H1 (cell line): ENCODE measurements around the gene PES1. TPM values are rescaled to one million over a fixed set of nuclear protein-coding genes. Genes with fewer than 3 reads are reported as not detected.

Experiments
- ASH2L ChIP-seq: fragments of 200-600, 300-600 bp; sonication (generic); IDR thresholded peaks from one replicate; pipeline ENCODE4 v1.7.1; 2017; ENCODE audit warnings: low read length
- CEBPB ChIP-seq: IDR thresholded peaks from 2 replicates; pipeline ENCODE4 v1.6.1; 2012; ENCODE audit warnings: low read depth, low read length
- CHD1 ChIP-seq: IDR thresholded peaks from 2 replicates; pipeline ENCODE4 v1.6.1; 2012; ENCODE audit warnings: low read depth, low read length, improper control_type of control experiment
- CHD2 ChIP-seq: IDR thresholded peaks from 2 replicates; pipeline ENCODE4 v1.6.1; 2012; ENCODE audit warnings: low read length, improper control_type of control experiment
- KDM5A ChIP-seq: fragments of 200-600 bp; IDR thresholded peaks from 2 replicates; pipeline ENCODE4 v1.7.1; 2012; ENCODE audit warnings: mild to moderate bottlenecking, low read length, inconsistent platforms, mixed read lengths
- PHF8 ChIP-seq: fragments of 200-600 bp; sonication (generic); conservative IDR thresholded peaks from 2 replicates; pipeline ENCODE4 v1.7.1; 2012; ENCODE audit warnings: low read depth, mild to moderate bottlenecking, inconsistent platforms, low read length, moderate library complexity
- POLR2A ChIP-seq, 2 experiments: IDR thresholded peaks; 1 replicate in 1 of 2; 2 replicates in 1 of 2; pipeline ENCODE4 v1.6.1; 2011; ENCODE audit warnings: low read depth in 2 of 2, low read length in 2 of 2, mild to moderate bottlenecking in 2 of 2; ENCODE audit errors: control extremely low read depth in 1 of 2
- POLR2AphosphoS5 ChIP-seq: IDR thresholded peaks from 2 replicates; pipeline ENCODE4 v1.6.1; 2011; ENCODE audit warnings: low read depth, low read length
- SAP30 ChIP-seq: fragments of 300-600 bp; sonication (generic); IDR thresholded peaks from 2 replicates; pipeline ENCODE4 v1.7.1; 2012; ENCODE audit warnings: low read length, moderate library complexity, mild to moderate bottlenecking, inconsistent platforms; ENCODE audit not compliant: insufficient read depth, insufficient replicate concordance
- SIX5 ChIP-seq: IDR thresholded peaks from 2 replicates; pipeline ENCODE4 v1.6.1; 2011; ENCODE audit warnings: mild to moderate bottlenecking, low read depth, low read length
- SP2 ChIP-seq: IDR thresholded peaks from 2 replicates; pipeline ENCODE4 v1.6.1; 2012; ENCODE audit warnings: mild to moderate bottlenecking, low read length, inconsistent platforms
- TAF1 ChIP-seq: IDR thresholded peaks from 2 replicates; pipeline ENCODE4 v1.6.1; 2011; ENCODE audit warnings: mild to moderate bottlenecking, low read depth, low read length
- TBP ChIP-seq: IDR thresholded peaks from 2 replicates; pipeline ENCODE4 v1.6.1; 2011; ENCODE audit warnings: low read depth, low read length, improper control_type of control experiment
- TCF12 ChIP-seq: IDR thresholded peaks from 2 replicates; pipeline ENCODE4 v1.6.1; 2011; ENCODE audit warnings: low read depth, mild to moderate bottlenecking, low read length
- polyA plus RNA-seq, 7 experiments: library from polyadenylated mRNA; depleted of rRNA in 3 of 7; stranded (reverse) in 5 of 7; unstranded in 2 of 7; fragments of >200 nt in 5 of 7; fragments of 200-250 nt in 2 of 7; gene quantifications; 1 replicate in 5 of 7; 2 replicates in 1 of 7; 4 replicates in 1 of 7; pipeline versions ENCODE4 v1.2.1 to v1.2.3, GENCODE V29; 2011 to 2013; ENCODE audit warnings: missing spikeins in 2 of 7, mixed read lengths in 2 of 7
- total RNA-seq: library from RNA; stranded (reverse); fragmentation: NEBNext Ultra II Directional; extraction: Animal tissue kit (Norgen Biotek cat#: 25700); gene quantifications from 2 replicates; pipeline ENCODE4 v1.2.1, GENCODE V29; 2021
- TF ChIP-seq, protein P1 (sequence below): IDR thresholded peaks from 2 replicates; pipeline ENCODE4 v1.6.1; 2012; ENCODE audit warnings: inconsistent platforms
- TF ChIP-seq, protein P2 (sequence below): IDR thresholded peaks from 2 replicates; pipeline ENCODE4 v1.6.1; 2011; ENCODE audit warnings: low read length, improper control_type of control experiment
- TF ChIP-seq, protein P3 (sequence below): IDR thresholded peaks from 2 replicates; pipeline ENCODE4 v1.6.1; 2012; ENCODE audit warnings: inconsistent platforms
- TF ChIP-seq, protein P4 (sequence below): IDR thresholded peaks from 2 replicates; pipeline ENCODE4 v1.6.1; 2012; ENCODE audit warnings: low read length, inconsistent platforms

Gene PES1
- total and polyA plus RNA-seq, 2 of the 8 experiments (the other 6 are each of a cell fraction or from before 2014, with no cell fraction given): 121 to 191 TPM

DNA sequence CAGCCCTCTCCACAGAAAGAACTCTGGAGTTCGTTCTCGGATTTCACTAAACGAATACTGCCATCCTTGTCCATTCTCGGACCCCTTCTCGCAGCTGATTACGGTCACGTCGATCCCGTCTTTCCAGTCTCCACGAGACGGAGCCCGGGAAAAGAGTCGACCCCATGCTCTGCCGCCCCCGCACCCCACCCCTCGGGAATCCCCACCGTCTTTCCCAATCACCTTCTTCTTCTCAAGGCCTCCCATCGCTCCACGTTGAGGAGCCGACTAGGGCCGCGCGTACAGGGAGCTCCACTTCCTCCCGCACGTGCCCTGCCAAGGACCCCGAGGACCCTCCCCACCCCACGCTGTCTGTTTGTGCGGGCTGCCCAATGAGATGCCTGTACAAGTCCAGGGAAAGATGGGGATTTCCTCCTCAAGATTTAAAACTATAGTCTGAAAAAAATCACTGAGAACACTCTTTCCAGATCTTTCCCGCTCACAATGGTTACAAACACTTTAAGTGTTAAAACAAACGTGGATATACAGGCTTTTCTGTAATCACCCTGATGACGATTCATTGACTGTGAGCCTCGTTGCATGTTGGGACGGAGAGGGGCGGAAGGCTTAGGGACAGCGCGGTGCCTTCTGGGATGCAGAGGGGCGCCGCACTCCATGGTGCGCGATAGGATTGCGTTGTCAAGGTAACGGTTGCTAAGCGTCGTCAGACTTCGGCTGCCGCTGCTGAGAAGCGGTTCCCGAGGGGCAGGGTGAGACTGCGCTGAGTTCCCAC, at the start of gene PES1 (continued):
- TF ChIP-seq TCF12 (0 out of 2 replicates have a peak, but pooled peaks have one; percentile 19), CHD1 (no peak), ASH2L (no peak), TAF1 (peak; percentile 77), CEBPB (no peak), TBP (peak; percentile 56; the same call in 1 of the 2 replicates), CHD2 (peak; percentile 0; the same call in 1 of the 2 replicates), SIX5 (peak; percentile 85), KDM5A (no peak), SAP30 (peak; percentile 66), POLR2A (IDR thresholded peaks at IDR 0.05; ENCODE audit: control extremely low read depth in 1 of 2, low read depth in 2 of 2, low read length in 2 of 2) (peak; percentile 55 to 71; a peak in 2 of 3 replicates), PHF8 (peak; percentile 74), SP2 (no peak), POLR2AphosphoS5 (peak; percentile 74; the same call in 1 of the 2 replicates)
- TF ChIP-seq, protein P1, sequence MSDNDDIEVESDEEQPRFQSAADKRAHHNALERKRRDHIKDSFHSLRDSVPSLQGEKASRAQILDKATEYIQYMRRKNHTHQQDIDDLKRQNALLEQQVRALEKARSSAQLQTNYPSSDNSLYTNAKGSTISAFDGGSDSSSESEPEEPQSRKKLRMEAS: peak; percentile 97
- TF ChIP-seq, protein P2, sequence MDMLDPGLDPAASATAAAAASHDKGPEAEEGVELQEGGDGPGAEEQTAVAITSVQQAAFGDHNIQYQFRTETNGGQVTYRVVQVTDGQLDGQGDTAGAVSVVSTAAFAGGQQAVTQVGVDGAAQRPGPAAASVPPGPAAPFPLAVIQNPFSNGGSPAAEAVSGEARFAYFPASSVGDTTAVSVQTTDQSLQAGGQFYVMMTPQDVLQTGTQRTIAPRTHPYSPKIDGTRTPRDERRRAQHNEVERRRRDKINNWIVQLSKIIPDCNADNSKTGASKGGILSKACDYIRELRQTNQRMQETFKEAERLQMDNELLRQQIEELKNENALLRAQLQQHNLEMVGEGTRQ: peak; percentile 54; the same call in 1 of the 2 replicates
- TF ChIP-seq, protein P3, sequence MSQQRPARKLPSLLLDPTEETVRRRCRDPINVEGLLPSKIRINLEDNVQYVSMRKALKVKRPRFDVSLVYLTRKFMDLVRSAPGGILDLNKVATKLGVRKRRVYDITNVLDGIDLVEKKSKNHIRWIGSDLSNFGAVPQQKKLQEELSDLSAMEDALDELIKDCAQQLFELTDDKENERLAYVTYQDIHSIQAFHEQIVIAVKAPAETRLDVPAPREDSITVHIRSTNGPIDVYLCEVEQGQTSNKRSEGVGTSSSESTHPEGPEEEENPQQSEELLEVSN: peak; percentile 63
- TF ChIP-seq, protein P4, sequence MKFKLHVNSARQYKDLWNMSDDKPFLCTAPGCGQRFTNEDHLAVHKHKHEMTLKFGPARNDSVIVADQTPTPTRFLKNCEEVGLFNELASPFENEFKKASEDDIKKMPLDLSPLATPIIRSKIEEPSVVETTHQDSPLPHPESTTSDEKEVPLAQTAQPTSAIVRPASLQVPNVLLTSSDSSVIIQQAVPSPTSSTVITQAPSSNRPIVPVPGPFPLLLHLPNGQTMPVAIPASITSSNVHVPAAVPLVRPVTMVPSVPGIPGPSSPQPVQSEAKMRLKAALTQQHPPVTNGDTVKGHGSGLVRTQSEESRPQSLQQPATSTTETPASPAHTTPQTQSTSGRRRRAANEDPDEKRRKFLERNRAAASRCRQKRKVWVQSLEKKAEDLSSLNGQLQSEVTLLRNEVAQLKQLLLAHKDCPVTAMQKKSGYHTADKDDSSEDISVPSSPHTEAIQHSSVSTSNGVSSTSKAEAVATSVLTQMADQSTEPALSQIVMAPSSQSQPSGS: peak; percentile 93; the same call in 1 of the 2 replicates
